ENCODE measurements around the gene SSX4.
"Not testable (repeated sequence)": the region's sequence is repeated elsewhere in the genome, so short reads cannot be mapped to it uniquely, and the experiment has no call there.

The SSX4 gene

GRCh38 chrX:48383239-48383638, at the start of gene SSX4:
TSS of gene SSX4 (plus strand) at chrX:48383539. CDS start at chrX:48384054, 515 bp downstream.
- DNase-seq: not testable (repeated sequence)

GRCh38 chrX:48346059-48346458, 37.3 kb upstream of the SSX4 start:
- DNase-seq: not testable (repeated sequence)

- not testable (repeated sequence) for DNase-seq
Measured at GRCh38 chrX:48356315-48357094, 26.8 kb upstream of the SSX4 start, which contains the start of gene SSX3. TSS of gene SSX3 (minus strand) at chrX:48356703. CDS start at chrX:48355249, 1,454 bp downstream.

GRCh38 chrX:48357681-48358080, 25.7 kb upstream of the SSX4 start:
- no peak for DNase-seq

GRCh38 chrX:48359281-48359680, 24.1 kb upstream of the SSX4 start:
- not testable (repeated sequence) for DNase-seq

GRCh38 chrX:48367717-48368408, 15.5 kb upstream of the SSX4 start:
- not testable (repeated sequence) for DNase-seq

- not testable (repeated sequence) for DNase-seq
Measured at GRCh38 chrX:48370408-48370807, 12.9 kb upstream of the SSX4 start.

- not testable (repeated sequence) for DNase-seq
Measured at GRCh38 chrX:48396931-48397330, 13.6 kb downstream of the SSX4 start.

- DNase-seq: not testable (repeated sequence)
Measured at GRCh38 chrX:48397825-48398224, 14.5 kb downstream of the SSX4 start.

GRCh38 chrX:48411860-48412259, 28.5 kb downstream of the SSX4 start, which contains the start of gene SSX4B:
TSS of gene SSX4B (minus strand) at chrX:48411960. CDS start at chrX:48411372, 588 bp downstream.
- not testable (repeated sequence) for DNase-seq

GRCh38 chrX:48427027-48427716, 43.8 kb downstream of the SSX4 start:
- not testable (repeated sequence) for DNase-seq

GRCh38 chrX:48429606-48430005, 46.3 kb downstream of the SSX4 start:
- DNase-seq: not testable (repeated sequence)

GRCh38 chrX:48430166-48430565, 46.8 kb downstream of the SSX4 start:
- DNase-seq: not testable (repeated sequence)

GRCh38 chrX:48433713-48434112, 50.4 kb downstream of the SSX4 start:
- not testable (repeated sequence) for DNase-seq

Data from NCI-H2081 (cell line).